ENCODE results near the gene ENPP7.

Gene ENPP7

GRCh38 chr17:79704691-79705090, 26.1 kb upstream of the ENPP7 start:
- DNase-seq, result no peak

- no peak for DNase-seq
Measured at GRCh38 chr17:79705674-79706073, 25.1 kb upstream of the ENPP7 start.

GRCh38 chr17:79706931-79707850, 23.6 kb upstream of the ENPP7 start:
- DNase-seq, result no peak

- DNase-seq, result peak; percentile 11
Measured at GRCh38 chr17:79707931-79708891, 22.5 kb upstream of the ENPP7 start.

- no peak for DNase-seq
Measured at GRCh38 chr17:79711715-79712305, 18.9 kb upstream of the ENPP7 start.

GRCh38 chr17:79713391-79713790, 17.4 kb upstream of the ENPP7 start:
- DNase-seq, result no peak

- no peak for DNase-seq
Measured at GRCh38 chr17:79714176-79715097, 16.3 kb upstream of the ENPP7 start.

- DNase-seq, result no peak
Measured at GRCh38 chr17:79715098-79715942, 15.4 kb upstream of the ENPP7 start.

GRCh38 chr17:79715943-79716797, 14.6 kb upstream of the ENPP7 start:
- DNase-seq, result no peak

GRCh38 chr17:79720705-79721292, 9.9 kb upstream of the ENPP7 start:
- DNase-seq, result no peak

- DNase-seq, result no peak
Measured at GRCh38 chr17:79721993-79722671, 8.6 kb upstream of the ENPP7 start.

GRCh38 chr17:79722787-79723186, 8.0 kb upstream of the ENPP7 start:
- DNase-seq, result no peak

- DNase-seq, result peak; percentile 77
Measured at GRCh38 chr17:79728169-79728907, 2.4 kb upstream of the ENPP7 start.

- DNase-seq, result no peak
Measured at GRCh38 chr17:79728908-79729471, 1.8 kb upstream of the ENPP7 start.

GRCh38 chr17:79729761-79730160, 982 bp upstream of the ENPP7 start:
- no peak for DNase-seq

GRCh38 chr17:79730437-79730768, 340 bp upstream of the ENPP7 start:
- DNase-seq, result no peak

GRCh38 chr17:79732254-79732653, 1.5 kb downstream of the ENPP7 start:
- DNase-seq, result no peak
